Activated T-helper 2 cell treated with anti-CD3 and anti-CD28 coated beads, Interferon-gamma antibody, Interleukin-2, Interleukin-4, amounts not matched to agents 10 μg/mL and 5 μg/mL and 100 μg/mL, durations not matched to agents 14 hours and 24 hours and 36 hours (primary cell): ENCODE measurements around the gene MAGEB1. TPM values are rescaled to one million over a fixed set of nuclear protein-coding genes. Genes with fewer than 3 reads are reported as not detected.

Experiments
- DNase-seq: peaks from one replicate; pipeline ENCODE4 v3.0.0; 2021; ENCODE audit warnings: low spot score
- H3K27ac Mint-ChIP-seq: one replicate; pipeline ENCODE4 v1.8.0; 2021; ENCODE audit warnings: mixed read lengths
- H3K27me3 Mint-ChIP-seq: one replicate; pipeline ENCODE4 v1.8.0; 2021; ENCODE audit warnings: low read depth, mixed read lengths
- H3K36me3 Mint-ChIP-seq: one replicate; pipeline ENCODE4 v1.8.0; 2021; ENCODE audit warnings: low read depth, mixed read lengths
- H3K4me1 Mint-ChIP-seq: one replicate; pipeline ENCODE4 v1.8.0; 2021; ENCODE audit warnings: low read depth, mixed read lengths
- H3K4me3 Mint-ChIP-seq: one replicate; pipeline ENCODE4 v1.8.0; 2021; ENCODE audit warnings: low read depth, mild to moderate bottlenecking, moderate library complexity, mixed read lengths
- H3K9me3 Mint-ChIP-seq: one replicate; pipeline ENCODE4 v1.8.0; 2021; ENCODE audit warnings: mixed read lengths
- intact Hi-C: fragments of 100-400 bp; cut with micrococcal nuclease; formaldehyde crosslinking; loops from one replicate; pipeline ENCODE4 v1.15.1; 2023
- total RNA-seq: library from RNA; stranded (reverse); gene quantifications from 2 replicates; pipeline ENCODE4 v1.2.3, GENCODE V29; 2022

Gene MAGEB1, protein sequence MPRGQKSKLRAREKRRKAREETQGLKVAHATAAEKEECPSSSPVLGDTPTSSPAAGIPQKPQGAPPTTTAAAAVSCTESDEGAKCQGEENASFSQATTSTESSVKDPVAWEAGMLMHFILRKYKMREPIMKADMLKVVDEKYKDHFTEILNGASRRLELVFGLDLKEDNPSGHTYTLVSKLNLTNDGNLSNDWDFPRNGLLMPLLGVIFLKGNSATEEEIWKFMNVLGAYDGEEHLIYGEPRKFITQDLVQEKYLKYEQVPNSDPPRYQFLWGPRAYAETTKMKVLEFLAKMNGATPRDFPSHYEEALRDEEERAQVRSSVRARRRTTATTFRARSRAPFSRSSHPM
- total RNA-seq = not detected in 2 replicates

DNA sequence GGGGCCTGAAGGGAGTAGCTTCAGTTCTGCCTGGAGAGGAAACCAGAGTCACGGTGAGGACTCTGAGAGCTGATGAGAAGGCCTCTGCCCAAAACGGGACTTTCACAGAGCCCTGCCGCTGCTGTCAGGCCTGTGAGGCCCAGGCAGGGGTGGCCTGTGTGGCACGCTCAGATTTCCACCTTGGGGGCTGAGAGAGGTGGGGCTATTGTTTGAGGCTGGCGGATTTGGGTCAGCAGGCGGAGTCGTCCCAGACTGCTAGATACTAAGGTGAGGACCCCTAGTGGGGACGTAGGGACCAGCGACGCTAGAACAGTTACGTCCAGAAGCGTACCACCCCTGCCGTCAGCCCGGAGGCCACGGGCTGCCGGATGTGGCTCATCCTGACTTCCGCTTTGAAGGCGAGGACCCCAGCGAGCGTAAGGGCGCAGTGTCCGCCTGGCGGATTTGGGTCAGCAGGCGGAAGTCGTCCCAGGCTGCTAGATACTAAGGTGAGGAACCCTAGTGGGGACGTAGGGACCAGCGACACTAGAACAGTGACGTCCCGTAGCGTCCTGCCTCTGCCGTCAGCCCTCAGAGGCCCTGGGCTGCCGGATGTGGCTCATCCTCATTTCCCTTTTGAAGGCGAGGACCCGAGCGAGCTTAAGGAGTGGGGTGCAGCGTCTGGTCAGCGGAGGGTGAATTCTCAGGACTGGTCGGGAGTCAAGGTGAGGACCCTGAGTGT, at the start of gene MAGEB1:
TSS of gene MAGEB1 (plus strand) at position 378 of the 721 bp plus-strand sequence. CDS start 3,348 bp downstream, outside the sequence.
- no peak for DNase-seq
- H3K27ac Mint-ChIP-seq = no peak within 1 kb of the TSS
- H3K27me3 Mint-ChIP-seq = no peaks in the 10 kb centered on the region
- H3K4me1 Mint-ChIP-seq = no peaks in the 10 kb centered on the region
- no peaks in the 10 kb centered on the region for H3K9me3 Mint-ChIP-seq
- H3K4me3 Mint-ChIP-seq = no peak within 1 kb of the TSS
- no peaks in the 10 kb centered on the region for H3K36me3 Mint-ChIP-seq
- intact Hi-C loops = no loop called here

DNA sequence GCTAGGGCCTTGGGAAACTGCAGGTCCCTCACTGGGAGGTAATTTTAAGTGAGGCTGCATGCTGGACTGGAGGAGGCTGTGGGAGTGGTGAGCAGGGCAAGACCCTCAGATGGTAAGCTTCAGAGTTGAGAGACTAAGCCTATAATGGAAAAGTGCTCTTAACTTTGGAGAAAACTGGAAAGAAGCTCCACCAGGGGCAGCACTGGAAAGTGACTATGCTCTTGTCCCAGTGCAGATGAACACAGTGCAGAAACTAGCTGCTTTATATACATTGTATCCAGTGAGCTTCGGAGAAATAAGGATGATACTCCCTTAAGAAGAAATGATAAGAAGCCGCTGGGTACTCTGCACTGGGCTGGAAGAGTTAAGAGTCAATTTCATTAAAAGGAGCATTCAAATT, 34.8 kb upstream of the MAGEB1 start:
- Mint-ChIP-seq H3K27ac (no peak overlapping the region), H3K9me3 (no peaks in the 10 kb centered on the region), H3K36me3 (no peaks in the 10 kb centered on the region), H3K4me1 (no peaks in the 10 kb centered on the region), H3K27me3 (no peaks in the 10 kb centered on the region), H3K4me3 (no peak overlapping the region)
- no peak for DNase-seq
- intact Hi-C loops = no loop called here

DNA sequence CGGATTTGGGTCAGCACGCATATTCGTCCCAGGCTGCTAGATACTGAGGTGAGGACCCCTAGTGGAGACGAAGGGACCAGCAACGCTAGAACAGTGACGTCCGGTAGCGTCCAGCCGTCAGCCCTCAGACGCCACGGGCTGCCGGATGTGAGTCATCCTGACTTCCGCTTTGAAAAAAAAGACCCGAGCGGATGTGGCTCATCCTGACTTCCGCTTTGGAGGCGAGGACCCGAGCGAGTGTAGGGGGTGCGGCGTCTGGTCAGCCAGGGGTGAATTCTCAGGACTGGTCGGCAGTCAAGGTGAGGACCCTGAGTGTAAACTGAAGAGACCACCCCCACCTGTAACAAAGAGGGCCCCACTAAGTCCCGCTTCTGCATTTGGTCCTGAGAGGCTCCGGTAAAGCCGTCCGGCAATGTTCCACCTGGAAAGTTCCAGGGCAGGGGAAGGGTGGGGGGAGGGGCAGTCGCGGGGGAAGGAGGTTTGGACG, 31.5 kb upstream of the MAGEB1 start, which contains the start of gene MAGEB2:
TSS of gene MAGEB2 (plus strand) at position 207 of the 487 bp plus-strand sequence. CDS start 3,018 bp downstream, outside the sequence.
- Mint-ChIP-seq H3K36me3 (no peaks in the 10 kb centered on the region), H3K27me3 (no peaks in the 10 kb centered on the region), H3K9me3 (no peaks in the 10 kb centered on the region), H3K4me1 (no peaks in the 10 kb centered on the region), H3K4me3 (no peak within 1 kb of the TSS), H3K27ac (no peak within 1 kb of the TSS)
- intact Hi-C loops = no loop called here
- no peak for DNase-seq

DNA sequence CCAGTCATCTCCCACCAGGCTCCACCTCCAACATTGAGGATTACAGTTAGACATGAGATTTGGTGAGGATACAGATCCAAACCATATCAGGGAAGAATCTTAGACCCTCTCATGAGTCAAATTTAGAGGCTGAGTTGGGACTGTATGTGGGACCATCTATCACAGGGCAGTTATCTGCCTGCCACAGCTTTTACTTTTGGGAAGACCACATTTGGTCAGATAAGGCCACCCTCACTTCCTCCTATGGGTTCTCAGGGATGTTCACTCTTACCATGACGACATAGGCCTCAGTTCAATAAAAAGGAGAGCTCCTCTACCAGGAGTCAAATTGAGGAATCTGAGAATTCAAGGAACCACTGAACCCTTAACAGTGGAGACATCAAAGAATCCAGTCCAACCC, 29.5 kb upstream of the MAGEB1 start:
- no peaks in the 10 kb centered on the region for H3K36me3 Mint-ChIP-seq
- H3K27me3 Mint-ChIP-seq = no peaks in the 10 kb centered on the region
- H3K9me3 Mint-ChIP-seq = no peaks in the 10 kb centered on the region
- intact Hi-C loops = no loop called here
- no peak overlapping the region for H3K4me3 Mint-ChIP-seq
- H3K27ac Mint-ChIP-seq = no peak overlapping the region
- no peaks in the 10 kb centered on the region for H3K4me1 Mint-ChIP-seq
- no peak for DNase-seq

DNA sequence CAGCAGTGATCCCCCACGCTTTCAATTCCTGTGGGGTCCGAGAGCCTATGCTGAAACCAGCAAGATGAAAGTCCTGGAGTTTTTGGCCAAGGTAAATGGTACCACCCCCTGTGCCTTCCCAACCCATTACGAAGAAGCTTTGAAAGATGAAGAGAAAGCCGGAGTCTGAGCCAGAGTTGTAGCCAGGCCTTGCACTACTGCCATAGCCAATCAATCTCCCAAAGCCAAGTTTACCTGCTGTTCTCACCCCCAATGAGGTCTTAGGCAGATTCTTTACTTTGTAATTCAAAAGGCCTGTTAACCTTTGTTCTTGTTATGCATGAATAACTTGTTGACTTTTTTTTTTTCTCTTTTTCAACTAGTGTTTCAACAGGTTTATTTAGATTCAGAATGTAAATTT, 27.6 kb upstream of the MAGEB1 start:
- H3K4me3 Mint-ChIP-seq = no peak overlapping the region
- no peak for DNase-seq
- no peaks in the 10 kb centered on the region for H3K27me3 Mint-ChIP-seq
- H3K9me3 Mint-ChIP-seq = no peaks in the 10 kb centered on the region
- H3K36me3 Mint-ChIP-seq = no peaks in the 10 kb centered on the region
- H3K27ac Mint-ChIP-seq = no peak overlapping the region
- no peaks in the 10 kb centered on the region for H3K4me1 Mint-ChIP-seq
- intact Hi-C loops = no loop called here

DNA sequence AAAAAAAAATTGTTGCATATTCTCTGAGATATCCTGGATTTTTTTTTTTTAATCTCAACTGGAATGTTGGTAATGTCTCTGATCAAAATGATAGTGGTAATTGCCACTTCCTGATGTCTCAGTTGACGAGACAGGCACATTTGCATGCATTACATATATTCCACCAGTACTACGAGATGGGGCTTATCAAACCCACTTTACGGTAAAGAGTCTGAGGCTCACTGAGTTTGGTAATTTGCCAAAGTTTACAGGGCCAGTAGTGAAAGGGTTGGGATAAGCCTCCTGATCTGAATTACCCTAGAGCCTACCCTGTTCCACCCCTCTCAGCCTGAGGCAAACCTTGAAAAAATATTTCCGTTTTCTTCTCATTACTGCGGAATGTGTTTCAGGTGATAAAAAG, 26.3 kb upstream of the MAGEB1 start:
- no peaks in the 10 kb centered on the region for H3K4me1 Mint-ChIP-seq
- intact Hi-C loops = no loop called here
- H3K9me3 Mint-ChIP-seq = no peaks in the 10 kb centered on the region
- no peaks in the 10 kb centered on the region for H3K36me3 Mint-ChIP-seq
- no peak overlapping the region for H3K27ac Mint-ChIP-seq
- no peaks in the 10 kb centered on the region for H3K27me3 Mint-ChIP-seq
- H3K4me3 Mint-ChIP-seq = no peak overlapping the region
- DNase-seq = no peak

DNA sequence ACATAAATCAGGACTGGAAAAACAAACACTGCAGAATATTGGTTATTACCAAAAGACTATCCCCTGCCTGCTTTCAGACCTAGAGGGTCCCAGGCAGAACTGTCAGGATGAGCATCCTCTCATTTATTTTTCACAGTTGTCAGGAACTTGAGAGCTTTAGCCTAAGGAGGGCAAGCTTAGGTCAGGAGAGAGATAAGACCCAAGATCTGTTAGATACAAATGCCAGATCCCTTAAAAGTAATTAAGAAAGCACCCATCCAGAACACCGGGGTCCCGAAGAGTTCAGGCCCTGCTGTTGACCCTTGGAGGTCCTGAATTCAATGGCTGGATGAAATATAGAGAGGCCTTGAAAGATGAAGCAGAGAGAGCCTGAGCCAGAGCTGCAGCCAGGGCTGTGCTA, 22.4 kb upstream of the MAGEB1 start:
- no peaks in the 10 kb centered on the region for H3K27me3 Mint-ChIP-seq
- DNase-seq = no peak
- no peaks in the 10 kb centered on the region for H3K4me1 Mint-ChIP-seq
- intact Hi-C loops = no loop called here
- no peaks in the 10 kb centered on the region for H3K9me3 Mint-ChIP-seq
- no peaks in the 10 kb centered on the region for H3K36me3 Mint-ChIP-seq
- H3K4me3 Mint-ChIP-seq = no peak overlapping the region
- no peak overlapping the region for H3K27ac Mint-ChIP-seq

DNA sequence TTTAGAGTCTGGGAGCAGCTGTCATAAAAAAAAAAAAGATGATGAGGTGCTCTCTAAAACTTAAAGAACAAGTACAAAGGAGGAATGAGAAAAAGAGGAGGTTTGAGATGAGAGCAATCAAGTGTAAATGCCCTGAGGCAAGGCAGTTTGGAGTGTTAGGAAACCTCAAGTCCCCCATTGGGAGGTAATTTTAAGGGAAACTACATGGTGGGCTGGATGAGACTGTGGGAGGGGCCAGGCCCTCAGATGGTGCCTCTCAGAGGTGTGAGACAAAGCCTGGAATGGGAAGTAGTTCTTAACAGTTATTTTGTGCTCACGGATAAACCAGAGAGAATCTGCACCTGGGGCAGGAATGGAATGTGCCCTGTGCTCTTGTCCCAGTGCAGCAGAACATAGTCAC, 18.4 kb upstream of the MAGEB1 start:
- H3K4me1 Mint-ChIP-seq = no peaks in the 10 kb centered on the region
- H3K9me3 Mint-ChIP-seq = no peaks in the 10 kb centered on the region
- no peaks in the 10 kb centered on the region for H3K27me3 Mint-ChIP-seq
- intact Hi-C loops = no loop called here
- no peaks in the 10 kb centered on the region for H3K36me3 Mint-ChIP-seq
- no peak for DNase-seq
- no peak overlapping the region for H3K27ac Mint-ChIP-seq
- no peak overlapping the region for H3K4me3 Mint-ChIP-seq

DNA sequence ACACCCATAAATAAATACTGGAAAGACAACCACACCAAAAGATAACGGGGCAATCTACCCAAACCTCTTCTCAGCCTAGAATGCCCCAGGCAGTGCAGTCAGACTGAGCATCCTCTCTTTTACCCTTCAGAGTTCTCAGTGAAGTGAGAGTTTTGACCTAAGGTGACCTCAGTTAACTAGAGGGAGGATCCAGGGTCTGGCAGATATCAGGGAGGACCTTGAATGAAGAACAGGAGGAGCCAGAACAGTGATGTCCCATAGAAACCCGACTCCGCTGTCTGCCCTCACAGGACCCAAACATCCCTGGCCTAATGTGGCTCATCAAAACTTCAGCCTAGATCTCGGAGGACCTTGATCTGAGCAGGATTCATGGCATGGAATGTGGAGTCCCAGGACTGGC, 16.6 kb upstream of the MAGEB1 start, which contains the start of gene MAGEB3:
TSS of gene MAGEB3 (plus strand) at position 263 of the 400 bp plus-strand sequence. CDS start 5,268 bp downstream, outside the sequence.
- Mint-ChIP-seq H3K36me3 (no peaks in the 10 kb centered on the region), H3K4me3 (no peak within 1 kb of the TSS), H3K4me1 (no peaks in the 10 kb centered on the region), H3K27me3 (no peaks in the 10 kb centered on the region), H3K9me3 (no peaks in the 10 kb centered on the region), H3K27ac (no peak within 1 kb of the TSS)
- no peak for DNase-seq
- intact Hi-C loops = no loop called here

DNA sequence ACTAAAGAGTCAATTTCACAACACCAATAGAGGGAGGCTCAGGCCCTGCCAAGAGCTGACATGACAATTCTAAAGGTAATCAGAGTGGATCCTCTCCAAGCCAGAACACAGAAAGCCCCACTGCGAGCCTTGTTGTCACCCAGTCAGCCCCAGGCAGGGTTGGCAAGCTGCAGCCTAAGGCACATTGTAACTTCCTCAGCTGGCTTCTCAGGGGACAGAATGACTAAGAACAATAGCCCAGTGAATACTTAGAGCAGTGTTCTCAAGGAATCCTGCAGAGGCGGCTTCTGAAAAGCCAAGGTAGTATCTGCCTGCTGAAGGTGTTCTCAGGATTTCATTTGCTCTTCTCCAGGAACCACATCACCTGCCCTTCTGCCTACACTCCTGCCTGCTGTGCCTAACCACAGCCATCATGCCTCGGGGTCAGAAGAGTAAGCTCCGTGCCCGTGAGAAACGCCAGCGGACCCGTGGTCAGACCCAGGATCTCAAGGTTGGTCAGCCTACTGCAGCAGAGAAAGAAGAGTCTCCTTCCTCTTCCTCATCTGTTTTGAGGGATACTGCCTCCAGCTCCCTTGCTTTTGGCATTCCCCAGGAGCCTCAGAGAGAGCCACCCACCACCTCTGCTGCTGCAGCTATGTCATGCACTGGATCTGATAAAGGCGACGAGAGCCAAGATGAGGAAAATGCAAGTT, 5.1 kb upstream of the MAGEB1 start, which contains the start of gene MAGEB4:
TSS of gene MAGEB4 (plus strand) at position 277 of the 692 bp plus-strand sequence. CDS start at position 413, 136 bp downstream.
- Mint-ChIP-seq H3K27me3 (no peaks in the 10 kb centered on the region), H3K9me3 (no peaks in the 10 kb centered on the region), H3K4me3 (no peak within 1 kb of the TSS), H3K36me3 (no peaks in the 10 kb centered on the region), H3K4me1 (no peaks in the 10 kb centered on the region), H3K27ac (no peak within 1 kb of the TSS)
- DNase-seq = no peak
- intact Hi-C loops = no loop called here

DNA sequence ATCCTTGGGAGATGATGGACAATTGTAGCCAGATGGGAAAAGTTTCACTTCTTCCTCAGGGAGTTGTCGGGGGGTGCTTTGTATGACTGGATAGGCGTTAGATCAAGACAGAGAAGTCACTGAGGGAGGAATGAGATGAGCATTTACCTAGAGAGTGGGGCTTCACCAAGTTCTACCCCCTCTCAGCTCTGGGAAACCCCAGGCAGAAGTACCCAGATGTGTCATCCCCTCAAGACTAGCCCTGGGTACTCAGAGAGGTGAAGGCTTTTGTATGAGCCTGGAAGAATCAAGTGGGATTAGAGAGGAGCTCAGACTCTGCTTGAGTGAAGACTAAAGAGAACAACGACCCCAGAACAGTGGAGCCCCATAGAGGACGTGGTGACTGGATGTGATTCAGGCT, 1.9 kb downstream of the MAGEB1 start:
- no peak overlapping the region for H3K4me3 Mint-ChIP-seq

DNA sequence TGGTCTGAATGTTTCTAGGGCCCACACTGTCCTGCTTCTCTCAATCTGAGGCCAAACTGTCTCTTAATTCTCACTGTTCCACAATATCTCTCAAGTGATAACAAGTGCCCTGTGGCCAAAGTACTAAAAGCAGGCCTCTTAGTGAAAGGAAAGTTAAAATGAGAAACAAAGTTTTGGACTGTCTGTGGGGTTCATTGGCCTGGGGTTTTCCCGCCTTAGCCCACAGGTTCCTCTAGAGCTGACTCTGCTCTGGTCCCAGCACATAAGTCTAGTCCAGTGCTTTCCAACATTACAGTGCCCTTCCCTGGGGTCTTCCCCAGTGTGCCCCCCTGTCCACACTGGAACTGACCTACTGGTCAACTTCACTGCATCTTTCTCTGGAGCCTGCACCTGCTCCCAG, 6.3 kb downstream of the MAGEB1 start:
- intact Hi-C loops = no loop called here
- no peaks in the 10 kb centered on the region for H3K9me3 Mint-ChIP-seq
- DNase-seq = no peak
- H3K27me3 Mint-ChIP-seq = no peaks in the 10 kb centered on the region
- H3K36me3 Mint-ChIP-seq = no peaks in the 10 kb centered on the region
- no peak overlapping the region for H3K27ac Mint-ChIP-seq
- H3K4me3 Mint-ChIP-seq = no peak overlapping the region
- H3K4me1 Mint-ChIP-seq = no peaks in the 10 kb centered on the region

More for the DNA sequence above, 1.9 kb downstream of the MAGEB1 start:
- no peaks in the 10 kb centered on the region for H3K9me3 Mint-ChIP-seq
- no peak for DNase-seq
- intact Hi-C loops = no loop called here
- H3K4me1 Mint-ChIP-seq = no peaks in the 10 kb centered on the region
- no peak overlapping the region for H3K27ac Mint-ChIP-seq
- H3K27me3 Mint-ChIP-seq = no peaks in the 10 kb centered on the region
- H3K36me3 Mint-ChIP-seq = no peaks in the 10 kb centered on the region
